Mesendoderm (in vitro differentiated cells): ENCODE measurements around the gene ABI1.

Experiments
- DNase-seq: peaks from one replicate; pipeline ENCODE4 v3.0.0; 2013
- H2AK5ac ChIP-seq: 2 replicates; pipeline ENCODE4 v1.6.1; 2013; ENCODE audit warnings: low read length, inconsistent platforms
- H2BK120ac ChIP-seq: 2 replicates; pipeline ENCODE4 v1.6.1; 2013; ENCODE audit warnings: low read depth, mild to moderate bottlenecking, low read length, moderate library complexity, mixed read lengths
- H2BK15ac ChIP-seq: replicated peaks from 2 replicates; pipeline ENCODE4 v1.6.1; 2013; ENCODE audit warnings: low read depth, mild to moderate bottlenecking, moderate library complexity
- H2BK5ac ChIP-seq: 2 replicates; pipeline ENCODE4 v1.6.1; 2013; ENCODE audit warnings: low read length, inconsistent platforms
- H3K18ac ChIP-seq: 2 replicates; pipeline ENCODE4 v1.6.1; 2013; ENCODE audit warnings: mild to moderate bottlenecking, low read length, mixed read lengths
- H3K23ac ChIP-seq: one replicate; pipeline ENCODE4 v1.6.1; 2013; ENCODE audit warnings: low read length
- H3K27ac ChIP-seq: 2 replicates; pipeline ENCODE4 v1.5.1; 2013; ENCODE audit warnings: low read depth, mild to moderate bottlenecking, inconsistent platforms, low read length, moderate library complexity
- H3K27me3 ChIP-seq: 2 replicates; pipeline ENCODE4 v1.6.1; 2013; ENCODE audit warnings: low read length, control low read depth, mild to moderate bottlenecking, inconsistent platforms; ENCODE audit not compliant: insufficient read depth, poor library complexity
- H3K36me3 ChIP-seq: 2 replicates; pipeline ENCODE4 v1.6.1; 2013; ENCODE audit warnings: low read length, inconsistent platforms; ENCODE audit not compliant: control insufficient read depth, insufficient read depth
- H3K4ac ChIP-seq: one replicate; pipeline ENCODE4 v1.6.1; 2013; ENCODE audit warnings: low read depth, mild to moderate bottlenecking, low read length, moderate library complexity
- H3K4me1 ChIP-seq: 2 replicates; pipeline ENCODE4 v1.6.1; 2013; ENCODE audit warnings: low read depth, low read length, inconsistent platforms; ENCODE audit not compliant: control insufficient read depth
- H3K4me2 ChIP-seq: 2 replicates; pipeline ENCODE4 v1.6.1; 2013; ENCODE audit warnings: low read length
- H3K4me3 ChIP-seq: 2 replicates; pipeline ENCODE4 v1.5.1; 2013; ENCODE audit warnings: mild to moderate bottlenecking, low read length
- H3K56ac ChIP-seq: one replicate; pipeline ENCODE4 v1.6.1; 2013; ENCODE audit warnings: low read length
- H3K79me1 ChIP-seq: 2 replicates; pipeline ENCODE4 v1.6.1; 2013; ENCODE audit warnings: low read length, inconsistent platforms
- H3K79me2 ChIP-seq: 2 replicates; pipeline ENCODE4 v1.6.1; 2013; ENCODE audit warnings: mild to moderate bottlenecking, low read length; ENCODE audit not compliant: control insufficient read depth, insufficient read depth
- H3K9ac ChIP-seq: 2 replicates; pipeline ENCODE4 v1.6.1; 2013; ENCODE audit warnings: low read length, inconsistent platforms
- H4K5ac ChIP-seq: one replicate; pipeline ENCODE4 v1.6.1; 2013; ENCODE audit warnings: low read length
- H4K8ac ChIP-seq: one replicate; pipeline ENCODE4 v1.6.1; 2013; ENCODE audit warnings: low read depth, mild to moderate bottlenecking, control low read depth, low read length, moderate library complexity
- WGBS: extraction: QIAGEN DNeasy Blood & Tissue Kit; methylation state at CpG from one replicate; pipeline ENCODE4 v1.1.7; 2013; ENCODE audit warnings: low lambda C conversion rate, missing lambda C conversion rate; ENCODE audit not compliant: insufficient coverage; ENCODE audit errors: extremely low coverage; 5-methylcytosine and 5-hydroxymethylcytosine counted together

The ABI1 gene

DNA sequence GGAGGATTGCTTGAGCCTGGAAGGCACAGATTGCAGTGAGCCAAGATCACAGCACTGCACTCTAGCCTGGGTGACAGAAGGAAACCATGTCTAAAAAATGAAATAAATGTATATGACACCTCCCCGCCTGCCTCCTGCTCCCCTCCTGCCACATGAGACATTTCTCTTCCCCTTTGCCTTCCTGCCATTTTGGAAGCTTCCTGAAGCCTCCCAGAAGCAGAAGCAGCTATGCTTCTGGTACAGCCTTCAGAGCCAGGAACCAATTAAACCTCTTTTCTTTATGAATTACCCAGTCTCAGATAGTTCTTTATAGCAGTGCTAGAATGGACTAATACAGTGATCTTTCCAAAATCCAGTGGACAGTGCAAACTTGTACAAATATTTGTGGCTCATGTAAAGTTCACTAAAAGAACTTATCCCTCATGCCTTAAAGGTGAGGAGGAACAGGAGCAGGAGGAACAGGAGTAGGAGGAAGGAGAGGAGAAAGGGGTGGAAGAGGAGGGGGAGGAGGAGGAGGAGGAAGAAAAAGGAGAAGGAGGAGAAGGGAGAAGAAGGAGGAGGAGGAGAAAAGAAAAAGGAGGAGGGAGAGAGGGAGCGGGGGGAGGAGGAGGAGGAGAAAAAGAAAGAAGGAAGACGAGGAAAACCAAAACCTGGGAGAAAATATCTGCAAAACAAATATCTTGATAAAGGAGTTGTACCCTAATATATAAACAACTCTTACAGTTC, 2.8 kb upstream of the ABI1 start:
- no peak overlapping the region for H4K5ac ChIP-seq
- H3K4me3 ChIP-seq, result no peak overlapping the region
- H3K27ac ChIP-seq, result no peak overlapping the region
- no peak overlapping the region for H3K18ac ChIP-seq
- no peaks in the 10 kb centered on the region for H3K36me3 ChIP-seq
- WGBS, result no CpG with 5 or more reads among the region's 3 CpGs
- no peak overlapping the region for H2BK5ac ChIP-seq
- H3K9ac ChIP-seq, result no peak overlapping the region
- no peak for DNase-seq
- H3K4ac ChIP-seq, result no peak overlapping the region
- no peak overlapping the region for H3K23ac ChIP-seq
- no peak overlapping the region for H3K56ac ChIP-seq
- H2BK120ac ChIP-seq, result no peak overlapping the region
- peaks cover 11% of the 10 kb centered on the region for H3K79me2 ChIP-seq
- no peaks in the 10 kb centered on the region for H3K79me1 ChIP-seq
- H3K4me2 ChIP-seq, result no peak overlapping the region
- H2AK5ac ChIP-seq, result no peak overlapping the region
- H2BK15ac ChIP-seq, result no peak overlapping the region
- H4K8ac ChIP-seq, result no peak overlapping the region
- H3K4me1 ChIP-seq, result no peaks in the 10 kb centered on the region
- H3K27me3 ChIP-seq, result no peaks in the 10 kb centered on the region

DNA sequence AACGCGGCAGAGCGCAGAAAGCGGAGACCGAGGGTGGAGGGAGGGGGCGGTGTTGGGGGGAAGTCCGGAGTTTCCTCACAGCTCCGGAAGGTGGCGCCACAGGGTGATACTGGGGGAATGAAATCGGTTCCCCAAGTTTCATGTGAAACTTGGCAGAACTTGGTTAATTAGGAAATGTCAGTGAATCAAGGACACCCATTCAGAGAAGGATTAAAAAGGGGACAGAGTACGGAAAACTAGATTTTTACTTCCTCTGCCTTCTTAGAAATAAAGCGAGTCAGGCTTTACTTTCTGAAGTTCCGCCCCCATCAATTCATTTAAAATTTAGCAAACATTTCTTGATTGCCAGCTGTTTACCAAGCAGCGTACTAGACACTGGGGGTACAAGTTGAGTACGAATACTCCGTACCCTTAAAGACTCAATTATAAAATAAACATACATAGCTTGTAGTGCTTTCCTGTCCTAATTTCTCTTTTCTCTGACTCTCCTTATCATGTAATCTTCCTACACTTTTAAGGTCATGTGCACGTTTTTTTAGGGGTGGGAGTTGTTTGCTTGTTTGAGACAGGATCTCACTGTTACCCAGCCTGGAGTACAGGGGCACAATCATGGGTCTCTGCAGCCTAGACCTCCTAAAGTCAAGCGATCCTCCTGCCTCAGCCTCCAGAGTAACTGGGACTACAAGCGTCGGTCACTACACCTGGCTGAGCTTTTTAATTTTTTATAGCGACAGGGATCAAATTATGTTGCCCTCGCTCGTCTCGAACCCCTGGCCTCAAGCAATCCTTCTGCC, 644 bp upstream of the ABI1 start:
- no peak overlapping the region for H3K4me3 ChIP-seq
- no peak overlapping the region for H3K4ac ChIP-seq
- H3K79me2 ChIP-seq, result peaks cover 31% of the 10 kb centered on the region
- H3K23ac ChIP-seq, result no peak overlapping the region
- peak overlapping the region; percentile 49 for H3K56ac ChIP-seq
- no peak overlapping the region for H2BK5ac ChIP-seq
- H3K18ac ChIP-seq, result no peak overlapping the region
- no peaks in the 10 kb centered on the region for H3K27me3 ChIP-seq
- H3K27ac ChIP-seq, result no peak overlapping the region
- H3K79me1 ChIP-seq, result peaks cover 2% of the 10 kb centered on the region
- H3K36me3 ChIP-seq, result no peaks in the 10 kb centered on the region
- H3K4me1 ChIP-seq, result no peaks in the 10 kb centered on the region
- no peak for DNase-seq
- H2BK120ac ChIP-seq, result no peak overlapping the region
- H3K4me2 ChIP-seq, result no peak overlapping the region
- no peak overlapping the region for H4K5ac ChIP-seq
- H2AK5ac ChIP-seq, result no peak overlapping the region
- no peak overlapping the region for H3K9ac ChIP-seq
- H4K8ac ChIP-seq, result no peak overlapping the region
- WGBS, result no CpG with 5 or more reads among the region's 24 CpGs
- H2BK15ac ChIP-seq, result no peak overlapping the region

GRCh38 chr10:26860102-26860442, 686 bp downstream of the ABI1 start:
- Histone ChIP-seq H3K23ac (no peak overlapping the region), H3K4ac (peak overlapping the region; percentile 57), H3K79me2 (peaks cover 38% of the 10 kb centered on the region), H4K5ac (no peak overlapping the region), H3K4me2 (no peak overlapping the region), H3K4me3 (peak overlapping the region; percentile 69), H3K27me3 (no peaks in the 10 kb centered on the region), H3K4me1 (no peaks in the 10 kb centered on the region), H3K79me1 (peaks cover 2% of the 10 kb centered on the region), H2AK5ac (no peak overlapping the region), H3K56ac (peak overlapping the region; percentile 90), H3K9ac (peak overlapping the region; percentile 80), H4K8ac (peak overlapping the region; percentile 2), H3K36me3 (no peaks in the 10 kb centered on the region), H3K18ac (peak overlapping the region; percentile 91), H3K27ac (peak overlapping the region; percentile 68), H2BK5ac (peak overlapping the region; percentile 17), H2BK120ac (peak overlapping the region; percentile 5), H2BK15ac (no peak overlapping the region)
- DNase-seq, result peak; percentile 65
- WGBS, result no CpG with 5 or more reads among the region's 24 CpGs

DNA sequence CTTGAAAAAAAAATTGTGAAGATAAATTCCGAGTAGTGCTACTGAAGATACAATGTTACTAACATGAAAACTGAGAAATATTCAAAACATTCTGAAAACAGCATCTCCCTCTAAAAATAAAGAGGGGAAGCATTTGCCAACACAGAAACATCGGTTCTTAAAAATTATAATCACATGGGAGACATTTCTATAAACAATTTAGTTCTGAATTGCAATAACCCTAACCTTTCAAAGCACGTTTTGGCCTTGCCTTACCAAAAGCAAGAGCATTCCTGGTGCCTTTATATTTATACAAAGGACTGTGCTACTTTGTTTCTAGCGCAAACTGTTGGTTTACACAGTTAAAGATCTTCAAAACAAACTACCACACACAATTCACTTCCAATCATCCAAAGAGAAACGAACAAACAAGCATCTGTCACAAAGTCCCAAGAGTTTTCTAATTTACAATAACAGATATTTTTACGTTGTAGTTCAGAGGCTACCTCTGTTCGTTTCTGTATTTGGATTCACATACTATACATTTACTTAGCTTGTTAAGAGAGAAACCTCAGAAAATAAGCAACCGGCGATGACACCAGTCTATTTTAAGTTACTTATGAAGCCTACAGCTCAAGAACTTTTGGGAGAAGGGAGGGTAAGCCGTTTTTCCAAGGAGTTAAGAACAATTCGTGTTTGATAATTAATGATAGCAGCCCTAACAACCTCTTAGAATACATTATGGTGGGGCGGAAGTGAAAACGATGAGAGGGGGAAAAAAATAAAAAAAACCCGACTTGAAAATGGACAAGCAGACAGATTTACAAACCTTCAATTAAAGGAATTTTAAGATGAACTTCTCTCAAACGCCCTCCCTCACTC, 1.3 kb downstream of the ABI1 start:
- Histone ChIP-seq H2BK5ac (no peak overlapping the region), H3K56ac (peak overlapping the region; percentile 82), H3K27ac (no peak overlapping the region), H2AK5ac (no peak overlapping the region), H3K4ac (no peak overlapping the region), H2BK15ac (no peak overlapping the region), H4K8ac (no peak overlapping the region), H3K23ac (no peak overlapping the region), H3K4me2 (peak overlapping the region; percentile 30), H3K4me1 (no peaks in the 10 kb centered on the region), H2BK120ac (no peak overlapping the region), H3K27me3 (no peaks in the 10 kb centered on the region), H3K9ac (peak overlapping the region; percentile 80), H4K5ac (no peak overlapping the region), H3K79me1 (peaks cover 2% of the 10 kb centered on the region), H3K18ac (no peak overlapping the region), H3K79me2 (peaks cover 38% of the 10 kb centered on the region), H3K36me3 (no peaks in the 10 kb centered on the region), H3K4me3 (peak overlapping the region; percentile 69)
- no CpG with 5 or more reads among the region's 15 CpGs for WGBS
- peak; percentile 20 for DNase-seq

DNA sequence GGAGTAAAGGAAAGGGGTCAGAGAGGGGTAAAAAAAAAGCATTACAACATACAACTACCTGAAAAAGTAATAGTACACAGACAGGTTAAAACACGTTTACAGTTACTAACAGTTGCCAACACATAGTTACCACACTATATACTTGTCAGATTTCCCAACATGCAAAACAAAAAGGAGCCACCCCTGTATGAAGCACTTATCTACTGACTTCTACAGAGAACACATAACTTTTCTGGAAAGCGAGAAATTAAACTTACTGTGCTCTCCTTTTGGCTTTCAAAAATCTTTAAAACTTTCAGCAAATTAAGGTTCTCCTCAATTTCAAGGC, 2.1 kb downstream of the ABI1 start:
- H3K36me3 ChIP-seq, result no peaks in the 10 kb centered on the region
- no peak overlapping the region for H4K8ac ChIP-seq
- no peak overlapping the region for H3K4ac ChIP-seq
- DNase-seq, result no peak
- H4K5ac ChIP-seq, result no peak overlapping the region
- no peak overlapping the region for H2AK5ac ChIP-seq
- H2BK5ac ChIP-seq, result no peak overlapping the region
- no peaks in the 10 kb centered on the region for H3K27me3 ChIP-seq
- H3K4me2 ChIP-seq, result no peak overlapping the region
- H3K9ac ChIP-seq, result peak overlapping the region; percentile 9
- H3K56ac ChIP-seq, result no peak overlapping the region
- H3K18ac ChIP-seq, result no peak overlapping the region
- no peak overlapping the region for H2BK120ac ChIP-seq
- no peaks in the 10 kb centered on the region for H3K4me1 ChIP-seq
- H2BK15ac ChIP-seq, result no peak overlapping the region
- H3K79me2 ChIP-seq, result peaks cover 40% of the 10 kb centered on the region
- no peak overlapping the region for H3K27ac ChIP-seq
- H3K4me3 ChIP-seq, result no peak overlapping the region
- no peak overlapping the region for H3K23ac ChIP-seq
- H3K79me1 ChIP-seq, result peaks cover 2% of the 10 kb centered on the region
- no CpG with 5 or more reads among the region's 2 CpGs for WGBS
